Panc1 (cell line): Measurements from ENCODE around the gene NOL11. TPM values are rescaled to one million over a fixed set of nuclear protein-coding genes. Genes with fewer than 3 reads are reported as not detected.

Experiments used
- ATAC-seq: fragments of 200-7000 bp; cut with Tn5 transposase; 2 replicates; pipeline ENCODE4 v1.9.1; 2020; ENCODE audit warnings: mild to moderate bottlenecking, moderate library complexity
- BruUV-seq: library from RNA; stranded (reverse); fragments of 400-500 nt; replicated peaks from 2 replicates; lab custom pipeline; 2021; lab: Mats Ljungman, UMichigan
- CTCF ChIA-PET: fragments of 300-600 bp; sonication (Branson Sonifier 250); formaldehyde crosslinking; loops from one replicate; lab custom pipeline; 2022; ENCODE audit warnings: antibody characterized with exemption; lab: Charles Lee
- POLR2A ChIA-PET: fragments of 300-600 bp; sonication (Branson Sonifier 250); formaldehyde crosslinking; loops from one replicate; lab custom pipeline; 2022; ENCODE audit warnings: antibody characterized with exemption; lab: Charles Lee
- DNase-seq: peaks from one replicate; pipeline ENCODE4 v3.0.0-alpha.2; 2010; ENCODE audit warnings: low read depth, low spot score
- H3K27ac ChIP-seq: 2 replicates; pipeline ENCODE4 v1.5.1; 2011; ENCODE audit warnings: mild to moderate bottlenecking, low read length, inconsistent platforms
- H3K27me3 ChIP-seq: fragments of 200-500 bp; sonication (Bioruptor generic); 2 replicates; pipeline ENCODE4 v1.6.0; 2014; ENCODE audit warnings: low read length, inconsistent platforms; ENCODE audit not compliant: control insufficient read depth, insufficient read depth
- H3K36me3 ChIP-seq: fragments of 200-500 bp; sonication (Bioruptor generic); 2 replicates; pipeline ENCODE4 v1.5.1; 2014; ENCODE audit warnings: inconsistent platforms, mild to moderate bottlenecking, low read length, moderate library complexity; ENCODE audit not compliant: control insufficient read depth, insufficient read depth
- H3K4me1 ChIP-seq: 2 replicates; pipeline ENCODE4 v1.5.1; 2011; ENCODE audit warnings: inconsistent platforms, mild to moderate bottlenecking, low read length, moderate library complexity; ENCODE audit not compliant: control insufficient read depth, insufficient read depth
- H3K4me3 ChIP-seq, 2 experiments: 2 replicates each; pipeline ENCODE4 v1.5.1; 2011 to 2012; ENCODE audit warnings: low read depth in 2 of 2, low read length in 2 of 2, mild to moderate bottlenecking in 2 of 2, inconsistent platforms in 1 of 2, moderate library complexity in 1 of 2
- H3K9me3 ChIP-seq: fragments of 200-500 bp; sonication (Bioruptor generic); 2 replicates; pipeline ENCODE4 v1.5.1; 2014; ENCODE audit warnings: low read depth, mild to moderate bottlenecking, inconsistent platforms, low read length, moderate library complexity; ENCODE audit not compliant: control insufficient read depth, insufficient read depth
- CTCF ChIP-seq: fragments of 450-650 bp; IDR thresholded peaks from 2 replicates; pipeline ENCODE4 v1.5.1; 2017; ENCODE audit warnings: mild to moderate bottlenecking
- POLR2AphosphoS5 ChIP-seq: IDR thresholded peaks from 2 replicates; pipeline ENCODE4 v1.6.1; 2012; ENCODE audit warnings: mild to moderate bottlenecking, low read depth, low read length, moderate library complexity
- REST ChIP-seq, 2 experiments: IDR thresholded peaks; 2 replicates each; pipeline ENCODE4 v1.6.1; 2011 to 2012; ENCODE audit warnings: low read depth in 2 of 2, control low read depth in 1 of 2, low read length in 1 of 2, mild to moderate bottlenecking in 1 of 2, moderate library complexity in 1 of 2; ENCODE audit not compliant: insufficient read depth in 1 of 2
- SIN3A ChIP-seq: IDR thresholded peaks from 2 replicates; pipeline ENCODE4 v1.6.1; 2012; ENCODE audit warnings: low read depth, mild to moderate bottlenecking, low read length, moderate library complexity, borderline replicate concordance; ENCODE audit not compliant: insufficient read depth
- TCF7L2 ChIP-seq: IDR thresholded peaks from 2 replicates; pipeline ENCODE4 v1.6.1; 2011; ENCODE audit warnings: mild to moderate bottlenecking, low read depth, low read length, inconsistent platforms
- in situ Hi-C: cut with HindIII; loops from 2 replicates; pipeline ENCODE4 v1.10.0; 2016; ENCODE audit warnings: low sequenced_read_pairs, low pct_unique_long_range_greater_than_20kb
- intact Hi-C: fragments of 100-400 bp; cut with micrococcal nuclease; formaldehyde crosslinking; loops from one replicate; pipeline ENCODE4 v1.10.0; 2022; ENCODE audit not compliant: unreplicated experiment
- total RNA-seq: library from RNA; stranded (reverse); gene quantifications from one replicate; pipeline ENCODE4 v1.2.1, GENCODE V29; 2021; ENCODE audit not compliant: unreplicated experiment

NOL11 gene
- total RNA-seq, 1 experiment from 2014 or later, result 41.0 TPM

GRCh38 chr17:67729903-67730302 is 12.2 kb downstream of the NOL11 start:
- BruUV-seq, result no TSS peak
- CTCF ChIA-PET, result interaction anchor here (0.6 kb wide), 1 partner anchor 354 kb away, joined by 3 read pairs; no protein-coding TSS in a partner anchor
- peaks cover 19% of the 10 kb centered on the region for H3K36me3 ChIP-seq

GRCh38 chr17:67730731-67731130 is 13.0 kb downstream of the NOL11 start:
- peaks cover 19% of the 10 kb centered on the region for H3K36me3 ChIP-seq
- H3K27ac ChIP-seq, result no peak overlapping the region
- DNase-seq, result no peak
- no peak overlapping the region for H3K4me3 ChIP-seq
- ChIA-PET POLR2A (no interaction called here), CTCF (no interaction called here)
- no peaks in the 10 kb centered on the region for H3K9me3 ChIP-seq
- no peak for TF ChIP-seq CTCF
- no peak for TF ChIP-seq TCF7L2
- TF ChIP-seq POLR2AphosphoS5, result no peak
- TF ChIP-seq SIN3A, result no peak
- no peak for TF ChIP-seq REST (IDR thresholded peaks at IDR 0.05; ENCODE audit: insufficient read depth in 1 of 2, low read depth in 2 of 2, low read length in 1 of 2)
- no TSS peak for BruUV-seq
- H3K27me3 ChIP-seq, result no peaks in the 10 kb centered on the region
- no peak for ATAC-seq
- no peaks in the 10 kb centered on the region for H3K4me1 ChIP-seq
- in situ Hi-C loops (no loop called here), intact Hi-C loops (no loop called here)

More at GRCh38 chr17:67729903-67730302, 12.2 kb downstream of the NOL11 start:
- intact Hi-C loops (no loop called here), in situ Hi-C loops (no loop called here)
- no peak overlapping the region for H3K4me3 ChIP-seq
- POLR2A ChIA-PET, result no interaction called here
- no peaks in the 10 kb centered on the region for H3K27me3 ChIP-seq
- ATAC-seq (no peak), DNase-seq (no peak)
- H3K9me3 ChIP-seq, result no peaks in the 10 kb centered on the region
- no peak for TF ChIP-seq TCF7L2
- no peak for TF ChIP-seq POLR2AphosphoS5
- no peak for TF ChIP-seq CTCF
- TF ChIP-seq SIN3A, result no peak
- no peak for TF ChIP-seq REST (IDR thresholded peaks at IDR 0.05; ENCODE audit: insufficient read depth in 1 of 2, low read depth in 2 of 2, low read length in 1 of 2)
- no peaks in the 10 kb centered on the region for H3K4me1 ChIP-seq
- no peak overlapping the region for H3K27ac ChIP-seq
